Nephron (organoid): ENCODE measurements around the gene CLDN20.

Experiments used
- H3K27ac Mint-ChIP-seq, 3 experiments: 2 replicates each; pipeline ENCODE4 v1.8.0; 2020; ENCODE audit warnings: mixed read lengths in 3 of 3, mild to moderate bottlenecking in 2 of 3, moderate library complexity in 1 of 3
- H3K27me3 Mint-ChIP-seq: 2 replicates; pipeline ENCODE4 v1.8.0; 2021; ENCODE audit warnings: low read depth, mild to moderate bottlenecking, moderate library complexity, mixed read lengths
- H3K36me3 Mint-ChIP-seq: 2 replicates; pipeline ENCODE4 v1.8.0; 2020; ENCODE audit warnings: low read depth, mixed read lengths
- H3K4me1 Mint-ChIP-seq: 2 replicates; pipeline ENCODE4 v1.8.0; 2020; ENCODE audit warnings: mixed read lengths
- H3K4me3 Mint-ChIP-seq, 3 experiments: 2 replicates each; pipeline ENCODE4 v1.8.0; 2020; ENCODE audit warnings: mild to moderate bottlenecking in 3 of 3, mixed read lengths in 3 of 3, moderate library complexity in 2 of 3
- H3K9me3 Mint-ChIP-seq: 2 replicates; pipeline ENCODE4 v1.8.0; 2020; ENCODE audit warnings: mixed read lengths
- CTCF ChIP-seq, 3 experiments: fragments of 200-600 bp; sonication (generic); IDR thresholded peaks; one replicate each; pipeline ENCODE4 v1.5.0; 2021; ENCODE audit warnings: antibody characterized with exemption in 3 of 3; ENCODE audit not compliant: unreplicated experiment in 3 of 3

The CLDN20 gene

GRCh38 chr6:155246825-155247224 is 17.0 kb upstream of the CLDN20 start:
- no peaks in the 10 kb centered on the region for H3K9me3 Mint-ChIP-seq
- H3K36me3 Mint-ChIP-seq, result peaks cover 24% of the 10 kb centered on the region
- no peak overlapping the region for H3K4me3 Mint-ChIP-seq
- TF ChIP-seq CTCF (IDR thresholded peaks at IDR 0.05; ENCODE audit: unreplicated experiment in 3 of 3), result no peak
- H3K27me3 Mint-ChIP-seq, result no peaks in the 10 kb centered on the region
- peaks cover 12% of the 10 kb centered on the region for H3K4me1 Mint-ChIP-seq
- H3K27ac Mint-ChIP-seq, result no peak overlapping the region

- no peak overlapping the region for H3K27ac Mint-ChIP-seq
- TF ChIP-seq CTCF (IDR thresholded peaks at IDR 0.05; ENCODE audit: unreplicated experiment in 3 of 3), result no peak
Measured at GRCh38 chr6:155247618-155248007, 16.2 kb upstream of the CLDN20 start.

GRCh38 chr6:155248008-155249001 is 15.5 kb upstream of the CLDN20 start:
- Mint-ChIP-seq H3K36me3 (peaks cover 31% of the 10 kb centered on the region), H3K9me3 (no peaks in the 10 kb centered on the region), H3K27me3 (no peaks in the 10 kb centered on the region), H3K27ac (no peak overlapping the region), H3K4me3 (no peak overlapping the region), H3K4me1 (peaks cover 12% of the 10 kb centered on the region)
- TF ChIP-seq CTCF (IDR thresholded peaks at IDR 0.05; ENCODE audit: unreplicated experiment in 3 of 3), result peak; percentile 63 to 73 (median 69)

More at GRCh38 chr6:155247618-155248007, 16.2 kb upstream of the CLDN20 start:
- Mint-ChIP-seq H3K36me3 (peaks cover 25% of the 10 kb centered on the region), H3K9me3 (no peaks in the 10 kb centered on the region), H3K27me3 (no peaks in the 10 kb centered on the region), H3K4me3 (no peak overlapping the region), H3K4me1 (peaks cover 12% of the 10 kb centered on the region)

- Mint-ChIP-seq H3K27me3 (no peaks in the 10 kb centered on the region), H3K4me3 (no peak overlapping the region), H3K9me3 (no peaks in the 10 kb centered on the region), H3K36me3 (peaks cover 46% of the 10 kb centered on the region), H3K27ac (no peak overlapping the region), H3K4me1 (no peaks in the 10 kb centered on the region)
- TF ChIP-seq CTCF (IDR thresholded peaks at IDR 0.05; ENCODE audit: unreplicated experiment in 3 of 3), result no peak
Measured at GRCh38 chr6:155250701-155251381, 13.0 kb upstream of the CLDN20 start.

- H3K4me3 Mint-ChIP-seq, result no peak overlapping the region
- no peak overlapping the region for H3K27ac Mint-ChIP-seq
- H3K27me3 Mint-ChIP-seq, result no peaks in the 10 kb centered on the region
- H3K4me1 Mint-ChIP-seq, result no peaks in the 10 kb centered on the region
- peaks cover 48% of the 10 kb centered on the region for H3K36me3 Mint-ChIP-seq
- H3K9me3 Mint-ChIP-seq, result no peaks in the 10 kb centered on the region
- no peak for TF ChIP-seq CTCF (IDR thresholded peaks at IDR 0.05; ENCODE audit: unreplicated experiment in 3 of 3)
Measured at GRCh38 chr6:155252581-155252980, 11.2 kb upstream of the CLDN20 start.
